ENCODE measurements around the gene FGD3.

The FGD3 gene

DNA sequence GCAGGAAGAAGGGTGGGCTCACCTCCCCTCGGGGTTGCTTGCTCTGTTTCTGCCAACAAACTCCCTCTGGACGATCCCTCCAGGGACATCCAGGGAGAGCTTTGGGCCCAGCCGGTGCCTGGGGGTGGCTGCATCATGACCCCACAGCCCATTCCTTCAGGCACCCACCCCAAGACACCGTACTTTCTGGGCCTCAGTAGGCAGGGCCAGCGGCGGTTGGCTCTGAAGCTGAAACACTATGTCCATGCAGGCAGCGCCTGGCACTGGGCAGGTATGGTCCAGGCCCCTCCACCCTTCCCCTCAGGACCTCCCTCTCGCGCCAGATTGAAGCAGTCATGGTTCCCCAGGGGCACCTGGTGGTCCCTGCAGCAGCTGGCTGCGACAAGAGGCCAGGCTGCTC lies 92.7 kb downstream of the FGD3 start:
- Histone ChIP-seq H3K9me3 (ENCODE audit: low read depth, low read length) (no peaks in the 10 kb centered on the region), H3K36me3 (ENCODE audit: insufficient read depth, low read length) (no peaks in the 10 kb centered on the region), H3K9ac (ENCODE audit: insufficient read length) (no peak overlapping the region), H3K27ac (no peak overlapping the region), H3K4me3 (no peak overlapping the region)
- no peak for DNase-seq (ENCODE audit: low read depth, low spot score)
- TF ChIP-seq POLR2AphosphoS5 (IDR thresholded peaks at IDR 0.05; ENCODE audit: borderline replicate concordance, low read depth, low read length) (no peak), FOXP2 (optimal IDR thresholded peaks at IDR 0.05; ENCODE audit: control extremely low read depth, extremely low read length, insufficient read depth) (no peak), EZH2 (IDR thresholded peaks at IDR 0.05) (no peak)

DNA sequence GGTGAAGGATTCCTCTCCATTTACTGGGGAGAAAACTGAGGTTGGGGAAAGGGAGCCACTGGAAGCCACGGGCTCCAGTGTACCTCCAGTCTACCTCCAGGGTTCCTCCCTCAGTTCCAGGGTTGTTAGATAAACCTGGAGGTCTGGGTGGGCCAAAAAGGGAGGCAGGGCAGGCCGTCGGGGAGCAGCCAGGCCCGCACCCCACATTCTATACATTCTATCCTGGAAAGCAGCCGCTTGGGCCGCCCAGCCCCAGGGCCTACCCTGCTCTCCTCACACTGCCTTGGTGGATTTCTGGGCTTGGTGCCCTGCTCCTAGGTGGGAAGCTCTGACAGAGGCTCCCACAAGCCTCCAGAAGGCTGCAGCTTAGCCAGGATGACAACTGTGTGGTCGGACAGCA lies 93.1 kb downstream of the FGD3 start:
- no peak overlapping the region for H3K9ac ChIP-seq (ENCODE audit: insufficient read length)
- H3K9me3 ChIP-seq (ENCODE audit: low read depth, low read length) = no peaks in the 10 kb centered on the region
- no peaks in the 10 kb centered on the region for H3K36me3 ChIP-seq (ENCODE audit: insufficient read depth, low read length)
- TF ChIP-seq EZH2 (IDR thresholded peaks at IDR 0.05) (no peak), FOXP2 (optimal IDR thresholded peaks at IDR 0.05; ENCODE audit: control extremely low read depth, extremely low read length, insufficient read depth) (no peak), POLR2AphosphoS5 (IDR thresholded peaks at IDR 0.05; ENCODE audit: borderline replicate concordance, low read depth, low read length) (no peak)
- no peak overlapping the region for H3K27ac ChIP-seq
- no peak for DNase-seq (ENCODE audit: low read depth, low spot score)
- H3K4me3 ChIP-seq = no peak overlapping the region

DNA sequence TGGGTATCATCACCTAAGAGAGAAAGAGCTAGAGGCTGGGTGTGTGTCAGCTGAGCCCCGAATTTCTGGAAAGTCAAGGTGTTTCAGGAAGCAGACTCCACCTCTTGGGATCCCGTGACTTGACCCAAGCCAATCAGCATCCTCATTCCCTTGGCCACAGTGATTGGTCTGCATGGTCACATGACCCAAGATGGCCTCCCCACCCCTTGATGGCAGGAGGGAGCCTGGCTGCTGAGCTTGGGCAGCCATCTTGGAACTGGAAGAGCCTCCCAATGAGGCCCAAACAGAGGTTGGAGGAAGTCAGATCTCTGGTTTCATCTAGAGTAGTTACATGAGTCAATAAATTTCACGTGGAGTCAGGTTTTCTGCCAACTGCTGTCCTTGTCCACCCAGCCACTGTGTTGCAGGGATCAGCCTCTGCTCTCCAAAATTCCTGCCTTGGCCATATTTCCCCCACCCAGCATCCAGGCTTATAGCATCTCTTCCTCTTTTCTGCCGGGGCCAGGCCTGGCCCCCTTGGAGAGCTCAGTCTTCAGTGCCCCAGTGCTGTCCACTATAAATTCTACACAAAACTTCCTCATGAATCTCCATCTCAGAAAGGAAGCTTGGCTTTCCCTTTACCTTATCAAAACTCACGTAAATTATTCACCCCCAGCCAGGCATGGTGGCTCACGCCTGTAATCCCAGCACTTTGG lies 93.9 kb downstream of the FGD3 start:
- DNase-seq (ENCODE audit: low read depth, low spot score) = no peak
- H3K27ac ChIP-seq = no peak overlapping the region
- H3K4me3 ChIP-seq = no peak overlapping the region
- no peak overlapping the region for H3K9ac ChIP-seq (ENCODE audit: insufficient read length)
- no peaks in the 10 kb centered on the region for H3K36me3 ChIP-seq (ENCODE audit: insufficient read depth, low read length)
- TF ChIP-seq FOXP2 (optimal IDR thresholded peaks at IDR 0.05; ENCODE audit: control extremely low read depth, extremely low read length, insufficient read depth) (no peak), POLR2AphosphoS5 (IDR thresholded peaks at IDR 0.05; ENCODE audit: borderline replicate concordance, low read depth, low read length) (no peak), EZH2 (IDR thresholded peaks at IDR 0.05) (no peak)
- H3K9me3 ChIP-seq (ENCODE audit: low read depth, low read length) = no peaks in the 10 kb centered on the region

DNA sequence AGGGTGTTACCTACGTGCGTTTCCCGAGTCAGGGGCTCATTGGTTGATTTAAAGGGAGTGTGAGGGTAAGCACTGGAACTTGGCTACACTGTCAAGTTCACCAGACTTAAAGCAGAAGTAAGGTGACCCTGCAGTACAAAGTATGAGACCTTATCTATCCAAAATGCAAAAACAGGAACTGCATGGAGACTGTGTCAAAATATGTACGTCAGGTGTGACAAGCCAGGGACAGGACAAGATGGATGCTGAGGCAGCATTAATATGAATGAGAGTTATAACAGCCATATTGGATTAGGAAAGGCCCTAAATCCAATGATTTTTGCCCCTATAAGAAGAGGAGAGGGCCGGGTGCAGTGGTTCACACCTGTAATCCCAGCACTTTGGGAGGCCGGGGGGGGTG lies 95.8 kb downstream of the FGD3 start:
- DNase-seq (ENCODE audit: low read depth, low spot score) = no peak
- TF ChIP-seq FOXP2 (optimal IDR thresholded peaks at IDR 0.05; ENCODE audit: control extremely low read depth, extremely low read length, insufficient read depth) (no peak), EZH2 (IDR thresholded peaks at IDR 0.05) (no peak), POLR2AphosphoS5 (IDR thresholded peaks at IDR 0.05; ENCODE audit: borderline replicate concordance, low read depth, low read length) (no peak)
- Histone ChIP-seq H3K4me3 (no peak overlapping the region), H3K9me3 (ENCODE audit: low read depth, low read length) (no peaks in the 10 kb centered on the region), H3K9ac (ENCODE audit: insufficient read length) (no peak overlapping the region), H3K36me3 (ENCODE audit: insufficient read depth, low read length) (no peaks in the 10 kb centered on the region), H3K27ac (no peak overlapping the region)

DNA sequence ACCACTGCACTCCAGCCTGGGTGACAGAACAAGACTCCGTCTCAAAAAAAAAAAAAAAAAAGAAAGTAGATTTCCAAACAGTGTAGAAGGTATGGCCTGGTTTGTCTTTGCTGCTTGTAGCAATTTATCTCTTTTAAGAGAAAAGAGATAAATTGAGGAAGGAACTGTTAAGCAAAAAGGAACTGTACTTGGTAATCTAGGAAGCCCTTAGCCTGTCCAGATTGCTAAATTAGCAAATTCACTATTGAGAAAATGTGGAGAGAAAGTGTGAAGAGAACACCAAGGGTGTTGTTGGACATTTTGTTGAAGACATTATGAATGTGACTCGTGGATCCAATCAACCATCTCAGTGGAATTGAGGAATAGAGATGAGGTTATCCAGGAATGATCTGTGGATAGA lies 98.2 kb downstream of the FGD3 start:
- Histone ChIP-seq H3K27ac (no peak overlapping the region), H3K9ac (ENCODE audit: insufficient read length) (no peak overlapping the region), H3K36me3 (ENCODE audit: insufficient read depth, low read length) (no peaks in the 10 kb centered on the region), H3K4me3 (no peak overlapping the region), H3K9me3 (ENCODE audit: low read depth, low read length) (no peaks in the 10 kb centered on the region)
- no peak for DNase-seq (ENCODE audit: low read depth, low spot score)
- TF ChIP-seq EZH2 (IDR thresholded peaks at IDR 0.05) = no peak
- TF ChIP-seq POLR2AphosphoS5 (IDR thresholded peaks at IDR 0.05; ENCODE audit: borderline replicate concordance, low read depth, low read length) = no peak
- TF ChIP-seq FOXP2 (optimal IDR thresholded peaks at IDR 0.05; ENCODE audit: control extremely low read depth, extremely low read length, insufficient read depth) = no peak

- Histone ChIP-seq H3K4me3 (no peak overlapping the region), H3K9me3 (ENCODE audit: low read depth, low read length) (no peaks in the 10 kb centered on the region), H3K36me3 (ENCODE audit: insufficient read depth, low read length) (no peaks in the 10 kb centered on the region), H3K9ac (ENCODE audit: insufficient read length) (no peak overlapping the region), H3K27ac (no peak overlapping the region)
- no peak for TF ChIP-seq EZH2 (IDR thresholded peaks at IDR 0.05)
- no peak for TF ChIP-seq POLR2AphosphoS5 (IDR thresholded peaks at IDR 0.05; ENCODE audit: borderline replicate concordance, low read depth, low read length)
- no peak for TF ChIP-seq FOXP2 (optimal IDR thresholded peaks at IDR 0.05; ENCODE audit: control extremely low read depth, extremely low read length, insufficient read depth)
- no peak for DNase-seq (ENCODE audit: low read depth, low spot score)
Observed at GRCh38 chr9:93048566-93049448, 101.5 kb downstream of the FGD3 start.

GRCh38 chr9:93049491-93049890 lies 102.2 kb downstream of the FGD3 start:
- no peak for TF ChIP-seq FOXP2 (optimal IDR thresholded peaks at IDR 0.05; ENCODE audit: control extremely low read depth, extremely low read length, insufficient read depth)
- TF ChIP-seq POLR2AphosphoS5 (IDR thresholded peaks at IDR 0.05; ENCODE audit: borderline replicate concordance, low read depth, low read length) = no peak
- no peak overlapping the region for H3K27ac ChIP-seq
- H3K36me3 ChIP-seq (ENCODE audit: insufficient read depth, low read length) = no peaks in the 10 kb centered on the region
- DNase-seq (ENCODE audit: low read depth, low spot score) = no peak
- no peaks in the 10 kb centered on the region for H3K9me3 ChIP-seq (ENCODE audit: low read depth, low read length)
- no peak overlapping the region for H3K9ac ChIP-seq (ENCODE audit: insufficient read length)
- no peak overlapping the region for H3K4me3 ChIP-seq

DNA sequence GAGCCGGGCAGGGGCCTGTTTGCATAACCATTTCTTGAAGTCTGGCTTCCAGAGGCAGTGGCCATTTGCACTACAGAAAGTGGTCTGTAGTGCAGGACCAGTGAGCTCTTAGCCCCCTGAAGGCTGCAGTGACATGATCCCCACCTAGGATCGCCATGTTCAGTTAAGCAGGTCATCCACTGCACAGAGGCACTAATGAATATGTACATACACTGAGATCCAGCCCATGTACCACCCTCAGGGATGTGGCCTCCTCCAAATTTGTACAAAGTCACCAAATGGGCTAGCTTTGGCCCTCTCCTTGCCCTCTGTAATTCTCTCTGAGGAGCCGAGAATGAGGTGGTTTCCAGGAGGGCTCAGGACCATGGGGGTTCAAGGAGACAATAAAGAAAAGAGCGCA lies 102.9 kb downstream of the FGD3 start:
- H3K4me3 ChIP-seq = no peak overlapping the region
- no peaks in the 10 kb centered on the region for H3K36me3 ChIP-seq (ENCODE audit: insufficient read depth, low read length)
- H3K27ac ChIP-seq = no peak overlapping the region
- no peak for TF ChIP-seq EZH2 (IDR thresholded peaks at IDR 0.05)
- no peaks in the 10 kb centered on the region for H3K9me3 ChIP-seq (ENCODE audit: low read depth, low read length)
- no peak overlapping the region for H3K9ac ChIP-seq (ENCODE audit: insufficient read length)
- DNase-seq (ENCODE audit: low read depth, low spot score) = no peak
